T-helper 1 cell treated with Interleukin-12 subunit alpha and Interleukin-12 subunit beta and Interleukin-4 antibody, amounts not matched to agents 30 μg/mL and 1 μg/mL, for 36 hours (primary cell): ENCODE measurements around the gene RAI1.

Experiments used
- H3K27ac Mint-ChIP-seq: one replicate; pipeline ENCODE4 v1.8.0; 2021; ENCODE audit warnings: mild to moderate bottlenecking, mixed read lengths
- H3K27me3 Mint-ChIP-seq: one replicate; pipeline ENCODE4 v1.8.0; 2021; ENCODE audit warnings: low read depth, mixed read lengths
- H3K36me3 Mint-ChIP-seq: one replicate; pipeline ENCODE4 v1.8.0; 2021; ENCODE audit warnings: low read depth, mixed read lengths
- H3K4me1 Mint-ChIP-seq: one replicate; pipeline ENCODE4 v1.8.0; 2021; ENCODE audit warnings: low read depth, mixed read lengths
- H3K4me3 Mint-ChIP-seq: one replicate; pipeline ENCODE4 v1.8.0; 2021; ENCODE audit warnings: mild to moderate bottlenecking, moderate library complexity, mixed read lengths
- H3K9me3 Mint-ChIP-seq: one replicate; pipeline ENCODE4 v1.8.0; 2021; ENCODE audit warnings: mixed read lengths

Gene RAI1

DNA sequence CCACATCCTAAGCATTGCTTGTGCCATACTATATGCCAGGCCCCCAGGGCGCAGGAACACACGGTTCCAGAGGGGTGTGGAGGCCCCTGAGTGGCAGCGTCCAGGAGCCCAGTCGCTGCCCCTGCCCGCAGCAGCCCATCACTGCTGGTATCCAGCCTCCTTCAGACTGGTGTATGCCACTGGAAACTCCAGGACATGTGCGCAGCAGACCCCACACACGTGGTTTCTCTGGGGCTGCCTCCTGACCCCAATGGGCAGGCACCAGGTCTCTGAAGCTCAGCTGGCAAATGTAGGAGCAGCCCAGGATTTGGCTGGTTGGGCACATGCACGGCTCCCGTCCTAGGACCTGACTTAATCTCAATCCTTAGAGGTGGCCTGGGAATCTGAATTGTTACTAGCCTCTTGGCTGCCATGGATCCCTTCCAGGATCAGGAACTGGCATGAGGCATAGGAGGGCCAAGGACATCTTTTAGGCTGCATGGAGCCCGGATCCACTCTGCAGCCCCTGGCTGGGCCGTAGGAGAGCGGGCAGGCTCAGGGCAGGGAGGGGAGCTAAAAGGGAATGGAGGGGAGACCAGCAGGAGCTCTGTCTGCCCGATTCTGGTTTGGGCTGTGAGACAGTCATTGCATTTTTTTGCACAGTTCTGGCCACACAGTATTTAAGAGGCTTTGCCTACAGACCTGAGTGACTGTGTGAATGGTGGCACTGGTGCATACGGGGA lies 62.3 kb downstream of the RAI1 start:
- peaks cover 11% of the 10 kb centered on the region for H3K4me1 Mint-ChIP-seq
- no peaks in the 10 kb centered on the region for H3K27me3 Mint-ChIP-seq
- no peak overlapping the region for H3K27ac Mint-ChIP-seq
- H3K9me3 Mint-ChIP-seq, result no peaks in the 10 kb centered on the region
- H3K36me3 Mint-ChIP-seq, result no peaks in the 10 kb centered on the region
- no peak overlapping the region for H3K4me3 Mint-ChIP-seq

DNA sequence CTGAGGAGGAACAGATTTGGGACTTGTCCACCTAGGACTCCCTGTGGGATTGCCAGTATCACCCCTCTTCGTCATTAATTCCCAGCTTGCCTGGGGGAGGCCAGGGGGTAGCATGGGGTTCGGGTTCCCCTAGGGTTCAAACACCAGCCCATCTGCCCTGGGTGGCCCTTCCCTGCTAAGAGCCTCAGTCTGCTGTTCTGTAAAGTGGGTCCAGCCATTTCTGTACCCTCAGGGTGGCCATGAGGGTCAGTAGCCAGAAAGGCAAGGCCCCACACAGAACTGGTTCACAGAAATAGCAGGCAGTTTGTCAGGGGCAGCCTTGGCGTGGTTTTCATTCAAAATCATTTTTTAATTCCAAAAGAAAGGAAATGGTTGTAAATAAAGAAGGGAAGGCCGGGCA lies 62.9 kb downstream of the RAI1 start:
- H3K9me3 Mint-ChIP-seq, result no peaks in the 10 kb centered on the region
- no peak overlapping the region for H3K27ac Mint-ChIP-seq
- peaks cover 11% of the 10 kb centered on the region for H3K4me1 Mint-ChIP-seq
- H3K4me3 Mint-ChIP-seq, result no peak overlapping the region
- no peaks in the 10 kb centered on the region for H3K36me3 Mint-ChIP-seq
- H3K27me3 Mint-ChIP-seq, result no peaks in the 10 kb centered on the region

- Mint-ChIP-seq H3K4me3 (no peak overlapping the region), H3K9me3 (no peaks in the 10 kb centered on the region), H3K4me1 (peaks cover 19% of the 10 kb centered on the region), H3K27ac (no peak overlapping the region), H3K36me3 (no peaks in the 10 kb centered on the region), H3K27me3 (no peaks in the 10 kb centered on the region)
These were observed 64.5 kb downstream of the RAI1 start for GRCh38 chr17:17745476-17746455.

DNA sequence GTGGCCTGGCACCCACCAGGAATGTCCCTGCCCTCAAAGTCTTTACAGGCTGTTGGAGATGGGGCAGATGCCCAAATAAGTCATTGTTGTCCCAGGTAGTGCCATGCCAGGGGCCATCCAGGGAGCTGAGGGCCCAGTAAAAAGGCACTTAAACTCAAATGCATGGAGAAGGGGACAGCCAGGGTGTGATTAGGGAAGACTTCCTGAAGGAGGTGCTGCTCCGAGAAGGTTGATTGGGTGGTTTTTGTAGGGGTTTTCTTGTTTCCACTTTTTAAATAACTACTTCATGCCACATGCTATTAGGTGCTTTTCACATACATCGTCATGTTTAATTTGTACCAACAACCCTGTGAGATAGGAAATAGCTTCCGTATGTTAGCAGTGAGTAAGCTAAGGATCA lies 66.9 kb downstream of the RAI1 start:
- no peak overlapping the region for H3K4me3 Mint-ChIP-seq
- peaks cover 33% of the 10 kb centered on the region for H3K4me1 Mint-ChIP-seq
- no peak overlapping the region for H3K27ac Mint-ChIP-seq
- H3K36me3 Mint-ChIP-seq, result no peaks in the 10 kb centered on the region
- no peaks in the 10 kb centered on the region for H3K27me3 Mint-ChIP-seq
- H3K9me3 Mint-ChIP-seq, result no peaks in the 10 kb centered on the region

- peaks cover 37% of the 10 kb centered on the region for H3K4me1 Mint-ChIP-seq
- no peak overlapping the region for H3K4me3 Mint-ChIP-seq
- H3K27me3 Mint-ChIP-seq, result no peaks in the 10 kb centered on the region
- no peak overlapping the region for H3K27ac Mint-ChIP-seq
- H3K9me3 Mint-ChIP-seq, result no peaks in the 10 kb centered on the region
- no peaks in the 10 kb centered on the region for H3K36me3 Mint-ChIP-seq
These were observed 67.3 kb downstream of the RAI1 start for GRCh38 chr17:17748604-17749003.

DNA sequence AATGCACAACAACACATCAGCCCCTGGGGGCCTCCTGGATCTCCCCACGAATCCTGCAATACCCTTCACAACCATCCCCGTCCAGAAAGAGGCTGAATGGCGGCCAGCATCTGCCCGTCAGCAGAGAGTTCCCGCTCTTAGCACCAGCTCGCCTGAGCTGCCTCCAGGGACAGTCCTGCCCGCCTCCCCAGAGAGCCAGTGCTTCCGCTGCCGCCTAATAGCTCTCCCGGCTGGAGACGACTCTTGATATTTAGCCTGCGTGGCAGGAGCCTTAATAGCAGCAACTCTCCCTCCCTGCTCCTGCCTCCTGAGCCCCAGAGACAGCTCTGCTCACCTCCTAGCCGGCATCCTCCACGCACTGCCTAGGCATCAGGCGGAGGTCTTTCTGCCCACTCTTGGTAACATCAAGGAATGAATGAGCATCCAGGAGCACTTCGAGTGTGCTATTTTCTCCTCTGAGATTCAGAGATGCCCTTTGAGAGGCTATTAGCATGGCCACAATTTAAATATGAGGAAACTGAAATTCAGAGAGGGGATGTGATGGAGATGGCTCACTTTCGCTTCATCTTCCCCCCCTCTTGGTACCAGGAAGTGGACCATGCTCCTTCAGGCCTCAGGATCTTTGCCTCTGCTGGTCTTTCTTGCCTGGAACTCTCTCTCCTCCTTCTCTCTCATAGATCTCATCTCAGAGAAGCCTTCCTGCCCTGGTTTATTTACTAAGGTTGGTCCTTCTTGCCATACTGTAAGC lies 67.9 kb downstream of the RAI1 start:
- H3K4me3 Mint-ChIP-seq, result no peak overlapping the region
- no peaks in the 10 kb centered on the region for H3K36me3 Mint-ChIP-seq
- peaks cover 39% of the 10 kb centered on the region for H3K4me1 Mint-ChIP-seq

GRCh38 chr17:17749921-17750320 lies 68.7 kb downstream of the RAI1 start:
- Mint-ChIP-seq H3K27me3 (no peaks in the 10 kb centered on the region), H3K4me3 (no peak overlapping the region), H3K9me3 (no peaks in the 10 kb centered on the region), H3K36me3 (no peaks in the 10 kb centered on the region), H3K27ac (peak overlapping the region; percentile 60), H3K4me1 (peaks cover 38% of the 10 kb centered on the region)

More for the DNA sequence above, 67.9 kb downstream of the RAI1 start:
- H3K9me3 Mint-ChIP-seq, result no peaks in the 10 kb centered on the region
- H3K27ac Mint-ChIP-seq, result peak overlapping the region; percentile 60
- H3K27me3 Mint-ChIP-seq, result no peaks in the 10 kb centered on the region

GRCh38 chr17:17750881-17751280 lies 69.6 kb downstream of the RAI1 start:
- Mint-ChIP-seq H3K4me1 (peaks cover 35% of the 10 kb centered on the region), H3K27me3 (no peaks in the 10 kb centered on the region), H3K36me3 (no peaks in the 10 kb centered on the region), H3K9me3 (no peaks in the 10 kb centered on the region), H3K27ac (peak overlapping the region; percentile 87), H3K4me3 (peak overlapping the region; percentile 96)

GRCh38 chr17:17751489-17752088 lies 70.3 kb downstream of the RAI1 start:
- Mint-ChIP-seq H3K4me3 (peak overlapping the region; percentile 96), H3K27me3 (no peaks in the 10 kb centered on the region), H3K4me1 (peaks cover 35% of the 10 kb centered on the region), H3K27ac (peak overlapping the region; percentile 87), H3K36me3 (no peaks in the 10 kb centered on the region), H3K9me3 (no peaks in the 10 kb centered on the region)

DNA sequence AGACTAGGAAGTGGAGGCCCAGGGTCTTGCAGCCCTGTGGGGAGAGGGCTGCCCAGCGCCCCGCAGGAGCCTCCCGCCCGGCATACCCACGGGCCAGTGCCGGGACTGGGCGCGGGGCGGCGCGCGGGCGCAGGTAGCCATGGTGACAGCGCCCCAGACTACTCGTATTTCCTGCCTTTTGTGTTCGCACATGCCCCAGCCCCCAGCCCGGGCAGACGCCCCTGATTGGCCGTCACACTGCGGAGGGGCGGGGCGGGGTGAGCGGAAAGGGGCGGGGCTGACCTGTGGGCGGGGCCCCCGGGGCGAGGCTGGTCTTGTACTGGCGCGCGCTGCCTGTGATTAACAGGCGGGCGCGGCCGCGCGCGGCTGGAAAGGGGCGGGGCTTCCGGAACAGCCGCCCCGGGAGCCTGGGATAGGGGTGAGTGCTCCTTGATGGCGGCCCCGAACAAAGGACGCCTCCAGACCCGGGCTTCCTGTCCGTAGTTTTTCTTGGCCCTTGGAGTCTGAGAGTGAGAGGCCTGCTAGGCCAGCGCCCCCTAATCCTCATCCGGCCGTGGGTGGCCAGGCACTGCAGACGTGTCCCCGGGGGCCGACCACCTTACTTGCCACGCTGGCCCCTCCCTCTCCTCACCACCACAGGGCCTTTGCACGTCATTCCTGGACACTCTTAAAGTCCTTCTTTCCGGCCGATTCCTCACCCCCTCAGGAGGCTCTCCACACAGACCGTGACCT lies 71.0 kb downstream of the RAI1 start:
- H3K27ac Mint-ChIP-seq, result peak overlapping the region; percentile 96
- H3K9me3 Mint-ChIP-seq, result no peaks in the 10 kb centered on the region
- peaks cover 35% of the 10 kb centered on the region for H3K4me1 Mint-ChIP-seq
- no peaks in the 10 kb centered on the region for H3K36me3 Mint-ChIP-seq
- H3K4me3 Mint-ChIP-seq, result peak overlapping the region; percentile 96
- no peaks in the 10 kb centered on the region for H3K27me3 Mint-ChIP-seq

GRCh38 chr17:17752821-17753321 lies 71.6 kb downstream of the RAI1 start:
- no peaks in the 10 kb centered on the region for H3K27me3 Mint-ChIP-seq
- peaks cover 41% of the 10 kb centered on the region for H3K4me1 Mint-ChIP-seq
- no peaks in the 10 kb centered on the region for H3K9me3 Mint-ChIP-seq
- H3K27ac Mint-ChIP-seq, result peak overlapping the region; percentile 96
- peak overlapping the region; percentile 96 for H3K4me3 Mint-ChIP-seq
- no peaks in the 10 kb centered on the region for H3K36me3 Mint-ChIP-seq

DNA sequence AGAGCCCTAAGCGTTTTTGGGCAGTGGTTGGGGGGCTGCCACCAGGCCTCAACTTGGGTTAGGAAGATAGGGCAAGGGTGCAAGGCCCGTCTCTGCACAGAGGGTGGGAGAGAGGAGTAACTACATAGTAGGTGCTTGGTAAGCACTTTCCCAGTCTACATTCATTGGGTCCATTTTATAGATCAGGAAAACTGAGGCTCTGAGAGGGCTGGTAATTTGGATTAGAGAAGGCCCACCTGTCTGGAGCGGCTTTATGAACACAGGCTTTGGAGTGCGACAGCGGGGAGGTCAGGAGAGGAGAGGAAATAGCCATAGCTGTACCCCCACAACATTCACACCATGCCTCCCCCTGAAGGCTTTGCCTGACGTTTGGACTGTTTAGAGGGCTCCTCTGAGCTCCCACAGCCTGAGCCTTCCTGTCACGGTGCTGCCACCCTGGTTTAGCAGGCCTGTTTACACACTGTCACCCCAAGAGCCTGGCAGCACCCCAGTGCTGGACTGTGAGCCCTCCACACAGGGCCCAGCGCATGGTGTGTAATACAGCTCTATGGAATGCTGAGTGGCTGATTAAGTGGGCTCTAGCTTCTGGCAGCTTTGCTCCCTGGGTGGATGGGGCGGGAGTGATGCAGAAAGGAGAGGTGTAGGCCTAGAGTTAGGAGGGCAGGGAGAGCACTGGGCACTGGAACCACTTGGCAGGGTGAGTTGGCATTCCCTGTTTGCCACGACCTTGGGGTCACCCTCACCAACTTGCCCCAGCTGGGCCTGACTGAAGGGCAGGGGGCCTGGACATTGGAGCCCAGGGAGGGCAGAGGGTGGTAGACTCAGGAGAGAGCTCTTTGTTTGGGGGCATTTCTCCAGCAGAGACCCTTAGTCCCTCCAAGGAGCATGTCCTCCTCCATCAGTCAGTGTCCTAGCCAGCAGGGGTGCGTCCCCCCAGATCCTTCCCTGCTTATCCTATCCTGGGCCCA lies 73.7 kb downstream of the RAI1 start:
- Mint-ChIP-seq H3K36me3 (no peaks in the 10 kb centered on the region), H3K4me1 (peaks cover 38% of the 10 kb centered on the region), H3K9me3 (no peaks in the 10 kb centered on the region), H3K27ac (no peak overlapping the region), H3K27me3 (no peaks in the 10 kb centered on the region), H3K4me3 (no peak overlapping the region)

- H3K4me1 Mint-ChIP-seq, result peaks cover 33% of the 10 kb centered on the region
- H3K27me3 Mint-ChIP-seq, result no peaks in the 10 kb centered on the region
- H3K27ac Mint-ChIP-seq, result no peak overlapping the region
These were observed 74.5 kb downstream of the RAI1 start for GRCh38 chr17:17755715-17756114.

More at GRCh38 chr17:17755715-17756114, 74.5 kb downstream of the RAI1 start:
- H3K9me3 Mint-ChIP-seq, result no peaks in the 10 kb centered on the region
- H3K4me3 Mint-ChIP-seq, result no peak overlapping the region
- H3K36me3 Mint-ChIP-seq, result no peaks in the 10 kb centered on the region
